ENCODE results near the gene PLVAP. TPM values are rescaled to one million over a fixed set of nuclear protein-coding genes. Genes with fewer than 3 reads are reported as not detected.

PLVAP gene
- polyA plus RNA-seq, 1 donor (not counting 4 experiments of a cell fraction or from before 2014, with no cell fraction given), result not detected

GRCh38 chr19:17405250-17406045, 28.3 kb upstream of the PLVAP start, which contains the start of gene BST2:
TSS of gene BST2 (minus strand) at chr19:17405630. CDS start at chr19:17405575, 55 bp downstream.
- H3K9me3 ChIP-seq (ENCODE audit: control insufficient read depth, low read depth, low read length), result no peaks in the 10 kb centered on the region
- dilution Hi-C loops (cut with MboI; ENCODE audit: extremely low pct_ligation_motif_present, low sequenced_read_pairs), result no loop called here
- H3K9ac ChIP-seq (ENCODE audit: control insufficient read depth, extremely low read depth, insufficient read depth, low read length), result no peak within 1 kb of the TSS
- no peak for DNase-seq (ENCODE audit: low read depth, low spot score)
- H3K9me1 ChIP-seq (ENCODE audit: control insufficient read depth, extremely low read depth, insufficient read depth, low read length), result no peaks in the 10 kb centered on the region
- H3K4me1 ChIP-seq (ENCODE audit: control insufficient read depth, extremely low read depth, insufficient read depth, low read length), result no peaks in the 10 kb centered on the region
- peaks cover 3% of the 10 kb centered on the region for H3K27me3 ChIP-seq (ENCODE audit: control insufficient read depth, extremely low read depth, insufficient read depth, low read length)
- H2AFZ ChIP-seq (ENCODE audit: control insufficient read depth, low read length), result peak within 1 kb of the TSS; percentile 12
- no peaks in the 10 kb centered on the region for H4K20me1 ChIP-seq (ENCODE audit: control insufficient read depth, extremely low read depth, insufficient read depth, low read length)
- FAIRE-seq, result no peak
- H3K79me2 ChIP-seq (ENCODE audit: control insufficient read depth, insufficient read depth, low read length), result no peaks in the 10 kb centered on the region
- H3K4me2 ChIP-seq (ENCODE audit: control insufficient read depth, extremely low read depth, insufficient read depth, low read depth, low read length), result no peak within 1 kb of the TSS
- H3K27ac ChIP-seq (ENCODE audit: control insufficient read depth, insufficient read depth, low read length), result no peak within 1 kb of the TSS
- no peak within 1 kb of the TSS for H3K4me3 ChIP-seq (ENCODE audit: control insufficient read depth in 2 of 3, extremely low read depth in 1 of 3, insufficient read depth in 2 of 3, low read depth in 1 of 3, low read length in 3 of 3)
- TF ChIP-seq CTCF (optimal IDR thresholded peaks at IDR 0.05 in 1 of 3, IDR thresholded peaks at IDR 0.05 in 1 of 3, conservative IDR thresholded peaks at IDR 0.05 in 1 of 3; ENCODE audit: extremely low read depth in 1 of 3, insufficient read depth in 2 of 3, low read length in 3 of 3) (no peak), EZH2 (IDR thresholded peaks at IDR 0.05; ENCODE audit: low read length) (no peak)
- H3K36me3 ChIP-seq (ENCODE audit: control insufficient read depth in 2 of 2, extremely low read depth in 1 of 2, insufficient read depth in 2 of 2, low read length in 2 of 2), result no peaks in the 10 kb centered on the region

GRCh38 chr19:17404621-17405249, 27.6 kb upstream of the PLVAP start:
- H3K27me3 ChIP-seq (ENCODE audit: control insufficient read depth, extremely low read depth, insufficient read depth, low read length), result peaks cover 3% of the 10 kb centered on the region
- dilution Hi-C loops (cut with MboI; ENCODE audit: extremely low pct_ligation_motif_present, low sequenced_read_pairs), result no loop called here
- H3K9ac ChIP-seq (ENCODE audit: control insufficient read depth, extremely low read depth, insufficient read depth, low read length), result no peak overlapping the region
- H3K4me1 ChIP-seq (ENCODE audit: control insufficient read depth, extremely low read depth, insufficient read depth, low read length), result no peaks in the 10 kb centered on the region
- H3K79me2 ChIP-seq (ENCODE audit: control insufficient read depth, insufficient read depth, low read length), result no peaks in the 10 kb centered on the region
- H3K9me3 ChIP-seq (ENCODE audit: control insufficient read depth, low read depth, low read length), result no peaks in the 10 kb centered on the region
- TF ChIP-seq CTCF (optimal IDR thresholded peaks at IDR 0.05 in 1 of 3, IDR thresholded peaks at IDR 0.05 in 1 of 3, conservative IDR thresholded peaks at IDR 0.05 in 1 of 3; ENCODE audit: extremely low read depth in 1 of 3, insufficient read depth in 2 of 3, low read length in 3 of 3) (no peak), EZH2 (IDR thresholded peaks at IDR 0.05; ENCODE audit: low read length) (no peak)
- H2AFZ ChIP-seq (ENCODE audit: control insufficient read depth, low read length), result no peak overlapping the region
- no peak overlapping the region for H3K27ac ChIP-seq (ENCODE audit: control insufficient read depth, insufficient read depth, low read length)
- H4K20me1 ChIP-seq (ENCODE audit: control insufficient read depth, extremely low read depth, insufficient read depth, low read length), result no peaks in the 10 kb centered on the region
- no peaks in the 10 kb centered on the region for H3K36me3 ChIP-seq (ENCODE audit: control insufficient read depth in 2 of 2, extremely low read depth in 1 of 2, insufficient read depth in 2 of 2, low read length in 2 of 2)
- no peaks in the 10 kb centered on the region for H3K9me1 ChIP-seq (ENCODE audit: control insufficient read depth, extremely low read depth, insufficient read depth, low read length)
- FAIRE-seq (no peak), DNase-seq (ENCODE audit: low read depth, low spot score) (no peak)
- H3K4me2 ChIP-seq (ENCODE audit: control insufficient read depth, extremely low read depth, insufficient read depth, low read depth, low read length), result no peak overlapping the region
- H3K4me3 ChIP-seq (ENCODE audit: control insufficient read depth in 2 of 3, extremely low read depth in 1 of 3, insufficient read depth in 2 of 3, low read depth in 1 of 3, low read length in 3 of 3), result no peak overlapping the region

All from keratinocyte (primary cell).